BE2C (cell line): ENCODE measurements around the gene SEC16A.
"Not testable (repeated sequence)": the region's sequence is repeated elsewhere in the genome, so short reads cannot be mapped to it uniquely, and the experiment has no call there.

Experiments
- DNase-seq: peaks from one replicate; pipeline ENCODE4 v3.0.0-alpha.2; 2020
- H3K27me3 ChIP-seq: fragments of 250-450 bp; sonication (Bioruptor Pico); 2 replicates; pipeline ENCODE4 v1.5.1; 2020; ENCODE audit warnings: mild to moderate bottlenecking
- H3K36me3 ChIP-seq: fragments of 250-450 bp; sonication (Bioruptor Pico); 2 replicates; pipeline ENCODE4 v1.5.1; 2020; ENCODE audit warnings: mild to moderate bottlenecking
- H3K4me1 ChIP-seq: fragments of 250-450 bp; sonication (Bioruptor Pico); 2 replicates; pipeline ENCODE4 v1.5.1; 2020
- H3K4me3 ChIP-seq: 2 replicates; pipeline ENCODE4 v1.5.1; 2011; ENCODE audit warnings: low read depth, low read length
- H3K9me3 ChIP-seq: fragments of 250-450 bp; sonication (Bioruptor Pico); 2 replicates; pipeline ENCODE4 v1.5.1; 2020
- TF ChIP-seq, protein P1 (sequence below): IDR thresholded peaks from 2 replicates; pipeline ENCODE4 v1.5.1; 2012; ENCODE audit warnings: mild to moderate bottlenecking, low read depth, low read length

SEC16A gene

GRCh38 chr9:136426787-136427186, 56.1 kb downstream of the SEC16A start:
- TF ChIP-seq, protein P1, sequence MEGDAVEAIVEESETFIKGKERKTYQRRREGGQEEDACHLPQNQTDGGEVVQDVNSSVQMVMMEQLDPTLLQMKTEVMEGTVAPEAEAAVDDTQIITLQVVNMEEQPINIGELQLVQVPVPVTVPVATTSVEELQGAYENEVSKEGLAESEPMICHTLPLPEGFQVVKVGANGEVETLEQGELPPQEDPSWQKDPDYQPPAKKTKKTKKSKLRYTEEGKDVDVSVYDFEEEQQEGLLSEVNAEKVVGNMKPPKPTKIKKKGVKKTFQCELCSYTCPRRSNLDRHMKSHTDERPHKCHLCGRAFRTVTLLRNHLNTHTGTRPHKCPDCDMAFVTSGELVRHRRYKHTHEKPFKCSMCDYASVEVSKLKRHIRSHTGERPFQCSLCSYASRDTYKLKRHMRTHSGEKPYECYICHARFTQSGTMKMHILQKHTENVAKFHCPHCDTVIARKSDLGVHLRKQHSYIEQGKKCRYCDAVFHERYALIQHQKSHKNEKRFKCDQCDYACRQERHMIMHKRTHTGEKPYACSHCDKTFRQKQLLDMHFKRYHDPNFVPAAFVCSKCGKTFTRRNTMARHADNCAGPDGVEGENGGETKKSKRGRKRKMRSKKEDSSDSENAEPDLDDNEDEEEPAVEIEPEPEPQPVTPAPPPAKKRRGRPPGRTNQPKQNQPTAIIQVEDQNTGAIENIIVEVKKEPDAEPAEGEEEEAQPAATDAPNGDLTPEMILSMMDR, result no peak
- H3K4me1 ChIP-seq, result no peaks in the 10 kb centered on the region
- H3K27me3 ChIP-seq, result no peaks in the 10 kb centered on the region
- H3K9me3 ChIP-seq, result no peaks in the 10 kb centered on the region
- peaks cover 74% of the 10 kb centered on the region for H3K36me3 ChIP-seq
- no peak for DNase-seq
- H3K4me3 ChIP-seq, result no peak overlapping the region

GRCh38 chr9:136425367-136425766, 57.5 kb downstream of the SEC16A start:
- H3K9me3 ChIP-seq, H3K4me3 ChIP-seq, DNase-seq, H3K4me1 ChIP-seq, H3K27me3 ChIP-seq: not testable (repeated sequence)
- H3K36me3 ChIP-seq, result peaks cover 80% of the 10 kb centered on the region

GRCh38 chr9:136424750-136425362, 58.0 kb downstream of the SEC16A start:
- Histone ChIP-seq H3K27me3 (no peaks in the 10 kb centered on the region), H3K9me3 (no peaks in the 10 kb centered on the region), H3K4me1 (no peaks in the 10 kb centered on the region), H3K4me3 (no peak overlapping the region), H3K36me3 (peaks cover 78% of the 10 kb centered on the region)
- TF ChIP-seq, protein P1, result no peak
- no peak for DNase-seq

DNA sequence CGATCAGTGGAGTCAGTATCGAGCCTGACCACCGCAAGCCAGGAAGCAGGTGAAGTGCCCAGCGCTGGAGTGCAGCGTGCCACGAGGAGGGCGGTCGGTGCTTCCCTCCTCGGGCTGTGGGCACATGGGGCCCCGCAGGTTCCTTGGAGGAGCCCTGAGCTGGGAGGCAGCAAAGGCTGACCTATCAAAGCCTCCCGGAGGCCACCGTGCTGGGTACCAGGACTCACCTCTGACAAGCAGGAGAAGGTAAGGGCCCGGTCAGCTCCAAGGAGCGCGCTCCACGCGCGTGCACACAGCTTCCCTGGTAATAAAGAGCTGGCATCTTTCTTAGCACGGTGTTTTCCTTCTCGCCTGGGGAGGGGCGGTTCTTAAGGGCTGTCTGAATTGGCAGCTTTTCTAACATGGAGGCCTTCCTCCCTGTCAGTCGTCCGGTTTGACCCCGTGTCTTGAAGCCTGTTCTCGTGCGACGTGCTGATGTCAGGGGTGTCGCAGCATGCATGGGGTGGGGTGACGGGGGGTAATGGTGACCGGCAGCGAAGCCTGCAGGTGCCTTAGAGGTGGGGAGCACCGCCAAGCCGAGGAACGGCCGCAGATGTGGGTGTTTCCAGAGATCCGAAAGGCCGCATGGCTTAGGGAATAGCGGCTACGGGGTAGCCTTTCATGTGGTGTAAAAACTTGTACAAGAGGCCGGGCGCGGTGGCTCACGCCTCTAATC, 59.3 kb downstream of the SEC16A start:
- no peak for DNase-seq
- no peaks in the 10 kb centered on the region for H3K27me3 ChIP-seq
- H3K9me3 ChIP-seq, result no peaks in the 10 kb centered on the region
- H3K4me1 ChIP-seq, result no peaks in the 10 kb centered on the region
- no peak overlapping the region for H3K4me3 ChIP-seq
- TF ChIP-seq, protein P1, result no peak
- peaks cover 79% of the 10 kb centered on the region for H3K36me3 ChIP-seq

- no peaks in the 10 kb centered on the region for H3K27me3 ChIP-seq
- no peaks in the 10 kb centered on the region for H3K4me1 ChIP-seq
- no peaks in the 10 kb centered on the region for H3K9me3 ChIP-seq
- peaks cover 79% of the 10 kb centered on the region for H3K36me3 ChIP-seq
- no peak overlapping the region for H3K4me3 ChIP-seq
- no peak for DNase-seq
- TF ChIP-seq, protein P1, result no peak
Measured at GRCh38 chr9:136422876-136423275, 60.0 kb downstream of the SEC16A start.

DNA sequence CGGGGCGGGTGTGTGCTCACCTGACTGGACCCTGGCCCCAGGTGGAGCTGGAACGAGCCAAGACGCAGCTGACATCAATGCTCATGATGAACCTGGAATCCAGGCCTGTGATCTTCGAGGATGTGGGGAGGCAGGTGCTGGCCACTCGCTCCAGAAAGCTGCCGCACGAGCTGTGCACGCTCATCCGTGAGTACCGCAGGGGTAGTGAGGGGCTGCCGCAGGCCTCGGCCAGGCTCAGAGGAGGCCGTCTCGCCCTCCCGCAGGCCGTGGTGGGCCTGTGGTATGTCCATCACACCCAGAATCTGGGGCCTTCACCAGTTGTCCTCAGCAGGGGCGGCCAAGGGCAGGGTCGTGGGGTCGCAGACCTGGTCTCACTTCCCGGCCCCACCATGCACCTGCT, 61.0 kb downstream of the SEC16A start:
- TF ChIP-seq, protein P1, result no peak
- Histone ChIP-seq H3K4me3 (no peak overlapping the region), H3K36me3 (peaks cover 80% of the 10 kb centered on the region)

More for the DNA sequence above, 61.0 kb downstream of the SEC16A start:
- Histone ChIP-seq H3K4me1 (no peaks in the 10 kb centered on the region), H3K9me3 (no peaks in the 10 kb centered on the region), H3K27me3 (no peaks in the 10 kb centered on the region)
- DNase-seq, result no peak
